NCI-H1092 treated with DMSO at 0.1 percent for 48 hours (cell line): Measurements from ENCODE around the gene DUS4L.
"Not testable (repeated sequence)": the region's sequence is repeated elsewhere in the genome, so short reads cannot be mapped to it uniquely, and the experiment has no call there.

Source experiments
- DNase-seq: peaks from one replicate; lab custom pipeline; 2025; lab: John Stamatoyannopoulos, UW

Gene DUS4L

GRCh38 chr7:107563775-107564552 lies at the start of gene DUS4L, which contains the start of gene COG5:
TSS of gene DUS4L (plus strand) at chr7:107563971. CDS start at chr7:107567071, 3,100 bp downstream.
TSS of gene COG5 (minus strand) at chr7:107563920. CDS start at chr7:107563896, 24 bp downstream.
- peak; percentile 79 for DNase-seq

GRCh38 chr7:107526672-107527071 lies 37.1 kb upstream of the DUS4L start:
- no peak for DNase-seq

GRCh38 chr7:107527196-107527595 lies 36.6 kb upstream of the DUS4L start:
- no peak for DNase-seq

GRCh38 chr7:107528461-107528860 lies 35.3 kb upstream of the DUS4L start:
- DNase-seq = no peak

- DNase-seq = no peak
Observed at GRCh38 chr7:107530751-107531150, 33.0 kb upstream of the DUS4L start.

GRCh38 chr7:107534139-107534538 lies 29.6 kb upstream of the DUS4L start:
- DNase-seq = no peak

- not testable (repeated sequence) for DNase-seq
Observed at GRCh38 chr7:107537228-107537627, 26.5 kb upstream of the DUS4L start.

- DNase-seq = peak; percentile 41
Observed at GRCh38 chr7:107538001-107538400, 25.8 kb upstream of the DUS4L start.

- DNase-seq = no peak
Observed at GRCh38 chr7:107543338-107543993, 20.3 kb upstream of the DUS4L start.

GRCh38 chr7:107544848-107545591 lies 18.8 kb upstream of the DUS4L start:
- DNase-seq = no peak

- no peak for DNase-seq
Observed at GRCh38 chr7:107551936-107552335, 11.8 kb upstream of the DUS4L start.

- no peak for DNase-seq
Observed at GRCh38 chr7:107555893-107556292, 7.9 kb upstream of the DUS4L start.

GRCh38 chr7:107559864-107560263 lies 3.9 kb upstream of the DUS4L start:
- DNase-seq = no peak

GRCh38 chr7:107560898-107561516 lies 2.8 kb upstream of the DUS4L start:
- no peak for DNase-seq

- DNase-seq = peak; percentile 74
Observed at GRCh38 chr7:107563081-107563774, 543 bp upstream of the DUS4L start.

GRCh38 chr7:107564553-107565298 lies 955 bp downstream of the DUS4L start:
- no peak for DNase-seq

- no peak for DNase-seq
Observed at GRCh38 chr7:107570298-107570697, 6.5 kb downstream of the DUS4L start.

- no peak for DNase-seq
Observed at GRCh38 chr7:107573537-107573936, 9.8 kb downstream of the DUS4L start.

- peak; percentile 56 for DNase-seq
Observed at GRCh38 chr7:107579554-107579884, 15.7 kb downstream of the DUS4L start.

- DNase-seq = peak; percentile 69
Observed at GRCh38 chr7:107579885-107580715, 16.3 kb downstream of the DUS4L start, which contains the start of gene BCAP29. TSS of gene BCAP29 (plus strand) at chr7:107580246. CDS start at chr7:107580773, 527 bp downstream.
